ENCODE results near the gene GRIA1.

The GRIA1 gene

DNA sequence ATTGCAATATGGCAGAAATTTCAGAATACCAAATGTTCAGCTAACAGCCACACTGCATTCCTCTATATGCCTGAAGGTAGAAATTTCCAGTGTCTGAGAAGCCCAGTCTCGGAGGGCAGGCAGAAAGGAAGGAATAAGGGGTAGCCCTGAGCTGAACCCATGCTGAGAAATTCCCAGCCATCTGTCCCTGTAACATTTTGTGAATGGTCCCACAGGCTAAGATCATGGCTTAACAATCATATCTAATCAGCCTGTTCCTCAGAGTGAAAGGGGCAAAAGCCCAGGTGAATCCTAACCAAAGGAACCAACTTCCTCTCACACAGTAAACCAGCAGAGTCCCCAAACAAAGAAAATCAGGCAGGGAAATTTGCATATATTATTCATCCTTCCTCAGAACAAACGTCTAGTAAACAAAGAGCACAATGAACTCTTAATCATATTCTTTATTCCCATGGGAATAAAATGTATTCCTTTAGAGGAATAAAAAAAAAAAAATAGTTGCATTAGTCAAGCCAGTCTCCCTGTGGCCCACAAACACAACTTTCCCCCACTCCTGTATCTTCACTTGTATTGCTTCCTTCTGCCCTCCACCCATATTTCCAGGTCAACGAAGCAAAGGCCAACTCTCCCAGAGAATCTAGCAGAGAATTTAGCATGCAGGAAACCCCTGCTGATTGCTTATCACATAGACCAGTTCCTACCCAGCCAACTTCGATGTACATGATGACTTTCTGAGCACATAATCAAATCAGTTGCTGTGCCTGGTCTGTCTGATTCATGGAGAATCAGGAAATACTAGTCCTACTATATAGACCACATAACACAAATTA lies 290.6 kb downstream of the GRIA1 start:
- no peak for DNase-seq (ENCODE audit: low read depth in 2 of 2)

DNA sequence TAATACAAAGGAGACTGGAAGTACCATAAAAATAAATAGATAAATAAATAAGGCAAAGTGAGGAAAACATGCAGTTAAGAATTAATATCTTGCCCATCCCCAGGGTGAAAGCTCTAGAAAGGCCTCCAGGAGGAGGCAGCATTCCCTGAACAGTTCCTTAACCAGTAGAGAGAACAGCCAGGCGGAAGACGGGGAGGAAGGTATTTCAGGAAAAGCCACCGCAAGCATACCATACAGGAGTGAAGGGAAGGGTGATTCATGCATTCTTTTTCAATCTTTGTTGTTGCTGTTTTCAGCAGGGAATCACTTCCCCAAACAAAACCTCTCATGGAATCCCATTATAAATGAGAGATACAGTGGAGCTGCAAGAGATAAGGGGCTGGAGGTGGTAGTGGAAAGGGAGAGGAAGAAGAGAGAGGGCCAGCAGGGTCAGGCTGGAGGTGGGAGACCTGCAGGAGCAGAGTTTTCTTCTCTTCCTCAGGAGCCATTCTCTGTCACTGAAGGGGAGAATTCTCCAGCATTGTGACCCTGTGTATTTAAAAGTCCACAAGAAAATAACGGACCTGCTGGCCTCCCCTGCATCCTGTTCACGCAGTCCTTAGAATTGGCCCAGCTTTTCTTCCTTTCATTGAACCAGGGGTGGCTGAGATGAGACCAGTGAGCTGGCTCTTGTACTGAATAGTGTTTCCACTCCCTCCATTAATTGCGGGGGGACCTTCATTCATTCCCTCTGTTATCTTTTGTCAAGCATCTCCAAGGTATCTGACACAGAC lies 292.3 kb downstream of the GRIA1 start:
- no peak for DNase-seq (ENCODE audit: low read depth in 2 of 2)

DNA sequence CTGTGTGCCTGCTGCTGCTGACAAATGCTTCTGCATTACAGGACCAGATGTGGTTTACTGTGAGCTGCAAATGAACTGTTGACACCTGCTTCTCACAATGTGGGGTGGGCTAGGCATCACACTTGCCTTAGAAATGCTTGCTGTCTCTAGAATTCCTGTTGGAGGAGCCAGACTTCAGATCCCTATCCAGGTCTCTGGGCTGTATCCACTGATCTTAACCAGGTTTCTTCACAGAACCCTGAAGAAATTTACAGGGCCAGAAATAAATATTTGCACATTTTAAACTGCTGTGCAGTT lies 292.8 kb downstream of the GRIA1 start:
- DNase-seq (ENCODE audit: low read depth in 2 of 2): no peak

DNA sequence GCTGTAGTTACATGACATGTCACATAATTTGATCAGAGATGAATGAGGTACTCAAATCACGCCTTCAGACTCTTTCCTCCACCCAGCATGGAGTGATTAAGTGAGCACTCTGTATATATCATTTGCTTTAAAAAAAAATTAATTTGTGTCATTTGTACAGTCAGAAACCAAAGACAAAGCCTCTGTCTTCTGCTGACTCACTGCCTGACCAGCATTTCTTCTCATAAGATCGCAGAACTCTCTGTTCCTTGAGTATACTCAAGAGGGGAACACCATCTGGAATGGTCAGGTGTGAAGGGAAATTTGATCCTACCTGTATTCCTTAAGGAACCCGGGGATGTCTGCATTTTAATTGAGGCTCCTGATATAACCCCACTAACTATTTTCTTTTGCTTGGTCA lies 293.8 kb downstream of the GRIA1 start:
- no peak for DNase-seq (ENCODE audit: low read depth in 2 of 2)

DNA sequence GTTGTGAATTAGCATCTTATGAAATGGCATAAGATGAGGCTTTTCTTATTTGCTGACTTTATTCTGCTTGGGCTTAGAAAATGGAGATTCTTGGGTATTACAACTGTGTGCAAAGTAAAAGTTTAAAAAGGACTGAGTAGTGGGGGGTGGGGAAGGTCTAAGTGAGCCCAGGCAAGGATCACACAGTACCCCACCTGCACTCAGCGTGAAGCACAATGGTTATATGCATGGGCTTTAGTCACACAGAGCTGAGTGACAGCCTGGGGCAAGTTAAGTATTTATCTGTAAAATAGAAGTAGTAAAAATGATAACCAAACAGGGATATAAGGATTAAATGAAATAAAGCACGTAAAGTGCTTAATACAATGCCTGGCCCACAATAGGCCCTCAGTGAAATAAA lies 300.9 kb downstream of the GRIA1 start:
- no peak for DNase-seq (ENCODE audit: low read depth in 2 of 2)

DNA sequence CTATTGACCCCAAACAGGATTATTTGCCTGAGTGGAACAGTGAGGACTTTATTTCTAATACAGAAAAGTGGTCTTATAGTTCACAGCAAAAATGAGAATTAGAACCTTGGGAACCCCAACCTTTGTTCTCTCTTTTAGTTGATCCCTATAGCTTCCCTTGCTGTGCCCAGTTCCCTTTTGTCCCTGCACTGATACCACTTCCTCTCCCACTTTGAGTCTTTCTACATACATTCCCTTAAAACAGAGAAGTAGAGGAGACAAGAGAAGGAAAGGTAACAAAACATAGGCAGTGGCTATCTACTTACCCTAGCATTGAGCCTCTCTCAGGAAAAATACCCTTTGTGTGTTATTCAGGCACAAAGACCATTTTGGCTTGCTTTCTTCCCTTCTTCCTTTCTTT lies 301.8 kb downstream of the GRIA1 start:
- no peak for DNase-seq (ENCODE audit: low read depth in 2 of 2)

DNA sequence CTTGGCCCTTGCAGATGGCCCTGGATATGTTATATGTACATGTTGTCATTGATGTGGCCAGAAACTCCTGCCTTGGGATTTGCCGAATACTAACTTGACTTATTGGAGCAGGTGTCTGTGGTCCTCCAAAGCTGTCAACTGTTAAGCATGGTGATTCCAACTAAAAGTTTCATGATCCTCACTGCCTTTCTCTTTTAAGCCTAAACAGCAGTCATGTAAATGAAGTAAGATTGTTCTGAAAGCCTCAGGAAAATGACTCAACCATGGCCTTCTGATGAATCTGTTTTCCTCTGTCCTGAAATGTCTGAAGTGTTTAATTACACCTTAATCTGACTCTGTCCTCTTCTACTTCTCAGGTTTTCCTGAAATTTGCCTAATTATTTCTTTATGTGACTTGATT lies 303.2 kb downstream of the GRIA1 start:
- no peak for DNase-seq (ENCODE audit: low read depth in 2 of 2)

DNA sequence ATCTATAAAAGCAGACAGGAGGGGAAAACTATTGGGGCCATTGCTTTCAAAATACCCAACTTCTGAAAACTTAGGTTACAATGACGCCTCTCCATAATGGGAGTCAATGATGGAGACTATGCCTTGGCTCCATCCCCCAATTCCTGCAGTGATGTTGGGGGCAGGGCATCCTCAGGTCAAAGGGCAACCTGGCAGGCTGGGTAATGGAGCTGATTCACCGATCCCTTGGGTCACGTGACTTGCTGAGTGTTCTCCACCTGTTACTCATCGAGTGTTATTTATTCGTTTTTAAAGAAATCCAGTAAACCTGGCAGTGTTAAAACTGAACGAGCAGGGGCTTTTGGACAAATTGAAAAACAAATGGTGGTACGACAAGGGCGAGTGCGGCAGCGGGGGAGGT lies 303.9 kb downstream of the GRIA1 start:
- DNase-seq (ENCODE audit: low read depth in 2 of 2): no peak

DNA sequence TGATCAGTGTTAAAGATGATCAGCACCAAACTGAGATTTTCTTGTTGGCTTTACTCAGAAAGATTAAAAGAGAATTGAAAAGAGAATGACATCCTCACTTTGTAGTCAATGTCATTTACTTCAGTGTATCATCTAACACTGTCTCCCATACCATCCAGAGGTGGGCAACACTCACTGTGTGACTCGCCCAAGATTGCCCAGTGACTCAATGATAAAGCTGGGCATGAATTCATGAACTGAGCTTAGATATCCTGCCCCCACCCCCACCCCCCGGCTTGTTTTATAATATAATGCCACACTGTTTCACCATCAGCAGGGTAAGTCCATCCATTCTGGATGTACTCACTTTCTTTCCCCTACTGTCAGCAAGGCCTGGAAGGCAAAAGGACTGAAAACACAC lies 306.1 kb downstream of the GRIA1 start:
- no peak for DNase-seq (ENCODE audit: low read depth in 2 of 2)

DNA sequence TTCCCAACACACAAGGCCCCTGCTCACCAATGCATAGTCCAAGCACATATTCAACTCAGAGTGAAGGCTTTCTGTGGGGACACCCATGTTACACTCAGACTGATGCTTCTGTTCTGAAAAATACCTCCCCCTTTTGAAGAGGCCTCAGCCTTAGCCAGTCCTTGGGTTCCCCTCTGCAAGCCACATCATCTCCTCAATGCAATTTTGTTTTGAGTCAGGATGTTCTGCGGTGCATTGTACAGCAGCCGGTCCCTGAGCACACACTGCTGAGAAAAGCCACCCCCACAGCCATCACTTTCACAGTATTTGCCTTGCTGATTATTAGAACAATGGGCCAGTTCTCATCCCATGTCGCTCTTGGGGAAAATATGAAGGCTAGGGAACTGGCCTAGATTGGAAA lies 307.0 kb downstream of the GRIA1 start:
- no peak for DNase-seq (ENCODE audit: low read depth in 2 of 2)

DNA sequence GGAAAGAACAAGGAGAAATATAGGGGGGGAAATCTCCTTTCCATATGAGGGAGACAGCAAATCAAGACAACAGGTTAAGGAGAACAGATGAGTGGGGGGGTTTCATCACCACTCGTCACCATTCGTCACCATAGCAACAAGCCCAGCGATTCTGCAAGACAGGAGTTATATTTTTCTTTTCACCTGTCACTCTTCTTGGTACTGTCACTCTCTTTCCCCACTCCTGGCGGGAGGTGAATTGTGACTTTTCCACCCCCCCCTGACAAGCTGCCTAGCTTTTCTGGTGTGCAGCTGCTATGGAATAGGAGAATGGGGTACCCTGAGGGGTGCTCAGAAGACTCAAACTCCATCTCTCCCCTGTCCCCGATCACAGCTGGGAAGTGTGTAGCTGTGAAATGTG lies 308.4 kb downstream of the GRIA1 start:
- DNase-seq (ENCODE audit: low read depth in 2 of 2): no peak

DNA sequence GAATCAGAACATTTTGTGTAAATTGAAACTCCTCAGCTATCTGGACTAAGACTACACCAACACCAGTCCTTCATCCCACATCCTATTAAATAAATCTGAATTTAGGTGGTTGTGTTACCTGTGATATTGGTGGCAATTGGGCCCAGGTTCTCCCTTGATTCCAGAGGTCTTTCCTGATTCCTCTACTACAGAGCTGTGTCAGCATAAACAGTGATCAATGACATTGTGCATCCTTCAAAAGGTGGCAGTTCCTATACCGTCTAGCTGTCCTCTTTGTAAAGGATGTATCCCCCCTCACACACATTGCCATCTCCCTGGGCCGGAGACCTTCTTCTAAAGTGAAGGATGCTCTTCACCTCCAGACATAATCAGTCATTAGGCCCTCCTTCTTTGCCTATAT lies 309.0 kb downstream of the GRIA1 start:
- DNase-seq (ENCODE audit: low read depth in 2 of 2): no peak

DNA sequence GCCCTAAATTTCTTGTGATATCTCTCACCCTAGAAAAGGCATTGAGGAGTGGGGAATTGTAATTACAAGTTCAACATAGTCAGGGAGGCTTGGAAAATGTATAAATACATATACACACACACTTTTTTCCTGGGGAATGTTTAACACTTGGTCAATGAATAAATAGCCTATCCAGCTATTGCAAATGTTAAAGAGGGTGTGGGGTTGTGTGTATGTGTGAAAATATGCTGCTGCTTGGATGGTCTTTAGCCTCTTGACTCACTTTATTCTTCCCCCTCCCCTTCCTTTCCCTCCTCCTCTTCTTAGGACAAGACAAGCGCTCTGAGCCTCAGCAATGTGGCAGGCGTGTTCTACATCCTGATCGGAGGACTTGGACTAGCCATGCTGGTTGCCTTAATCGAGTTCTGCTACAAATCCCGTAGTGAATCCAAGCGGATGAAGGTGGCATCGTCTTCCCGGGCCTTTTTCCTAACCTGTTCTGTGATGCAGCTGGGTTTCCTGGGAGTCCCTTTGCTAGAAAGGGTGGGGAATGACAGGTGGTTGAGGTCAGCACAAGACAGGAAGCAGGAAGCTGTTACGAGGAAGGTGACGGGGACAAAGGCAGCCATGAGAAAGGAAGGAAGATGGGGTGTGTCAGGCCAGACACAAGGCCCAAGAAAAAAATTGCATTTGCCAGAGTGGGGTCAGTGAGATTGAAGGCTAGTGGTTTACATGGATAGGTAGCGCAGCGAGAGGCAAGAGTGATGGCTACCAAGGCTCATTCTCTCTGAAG lies 311.8 kb downstream of the GRIA1 start:
- no peak for DNase-seq (ENCODE audit: low read depth in 2 of 2)

DNA sequence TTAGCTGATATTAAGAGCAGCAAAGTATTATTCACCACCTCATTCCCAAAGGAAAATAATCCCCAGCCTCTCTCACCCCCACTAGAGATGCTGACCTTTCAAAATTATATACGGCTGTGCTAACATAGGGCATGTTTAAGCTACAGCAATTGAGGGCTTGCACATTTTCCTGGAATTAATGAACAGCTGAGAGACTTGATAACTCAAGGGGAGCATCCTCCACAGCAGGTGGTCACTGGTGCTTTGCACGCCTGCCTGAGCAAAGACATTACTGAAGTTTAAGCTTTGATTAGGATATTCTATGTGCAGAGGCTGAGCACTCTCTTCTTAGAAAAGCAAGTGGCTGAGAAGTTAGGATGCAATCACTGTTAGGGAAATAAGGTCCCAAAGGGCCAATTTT lies 317.3 kb downstream of the GRIA1 start:
- no peak for DNase-seq (ENCODE audit: low read depth in 2 of 2)

DNA sequence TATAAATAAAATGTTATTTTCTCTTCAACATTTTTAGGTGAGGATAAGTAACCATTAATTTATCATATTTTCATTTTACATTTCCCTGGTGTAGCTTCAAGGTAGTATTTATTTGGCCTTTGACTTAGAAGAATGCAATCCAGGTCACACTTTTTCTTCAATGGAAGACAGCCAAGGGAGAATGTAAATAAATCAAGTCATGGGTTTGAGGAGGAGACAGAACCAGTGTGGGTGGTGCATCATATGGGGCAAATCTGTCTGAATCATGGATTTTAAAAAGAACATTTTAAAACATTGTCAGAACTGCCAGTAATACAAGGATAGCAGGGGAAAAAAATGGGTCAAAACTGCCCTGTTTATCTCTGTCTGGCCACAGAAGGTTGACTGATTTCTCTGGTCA lies 318.7 kb downstream of the GRIA1 start:
- no peak for DNase-seq (ENCODE audit: low read depth in 2 of 2)

DNA sequence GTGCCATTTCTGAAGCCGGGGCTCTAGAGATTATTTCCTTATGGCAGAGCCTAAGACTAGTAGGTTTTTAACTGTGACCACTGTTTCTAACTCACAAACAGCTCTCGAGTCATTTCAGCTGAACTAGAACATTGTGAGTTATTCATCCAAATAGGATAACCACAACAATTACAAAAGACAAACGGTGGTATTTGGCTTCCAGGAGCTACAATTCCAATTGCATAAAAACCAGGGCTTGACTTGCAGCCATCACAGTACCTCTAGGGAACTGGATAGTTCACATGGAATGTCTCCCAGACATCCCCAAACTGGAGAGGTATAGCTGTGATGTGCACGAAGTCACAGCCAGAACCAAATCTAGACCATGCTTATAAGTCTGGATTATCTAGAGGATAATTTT lies 323.4 kb downstream of the GRIA1 start:
- DNase-seq (ENCODE audit: low read depth in 2 of 2): no peak

DNA sequence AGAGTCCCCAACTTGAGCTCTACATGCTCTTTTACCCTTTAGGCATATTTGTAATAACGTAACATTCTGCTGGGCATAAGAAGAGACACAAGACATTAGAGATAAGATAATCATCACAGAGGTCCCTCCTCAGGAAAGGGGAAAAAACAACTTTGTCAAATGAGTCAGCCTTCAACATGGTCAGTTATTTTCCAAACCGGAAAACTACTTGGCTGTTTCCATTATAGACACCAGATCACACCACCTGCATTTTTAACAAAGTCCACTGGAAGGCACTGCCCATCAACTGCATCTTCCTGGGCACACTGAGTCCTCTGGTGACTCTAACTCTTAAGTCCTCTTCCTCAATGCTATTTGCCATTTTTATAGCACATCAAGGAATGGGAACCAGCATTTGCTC lies 326.4 kb downstream of the GRIA1 start:
- DNase-seq (ENCODE audit: low read depth in 2 of 2): no peak

DNA sequence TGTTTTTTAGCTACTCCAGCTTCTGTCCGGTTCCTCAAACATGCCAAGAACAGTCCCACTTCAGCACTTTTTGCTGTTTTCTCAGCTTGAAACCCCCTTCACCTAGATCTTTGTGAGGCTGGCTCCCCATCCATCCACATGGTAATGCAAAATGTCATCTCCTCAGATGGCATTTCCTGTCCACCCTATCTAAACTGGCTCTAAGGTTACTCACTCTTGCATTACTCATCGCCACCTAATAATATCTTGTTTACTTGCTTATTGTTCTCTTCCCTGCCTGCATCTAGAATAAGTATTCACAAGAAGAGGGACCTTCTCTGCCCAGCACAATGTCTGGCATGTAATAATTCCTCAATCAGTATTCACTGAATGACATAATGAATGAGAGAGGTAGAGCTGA lies 328.2 kb downstream of the GRIA1 start:
- no peak for DNase-seq (ENCODE audit: low read depth in 2 of 2)

DNA sequence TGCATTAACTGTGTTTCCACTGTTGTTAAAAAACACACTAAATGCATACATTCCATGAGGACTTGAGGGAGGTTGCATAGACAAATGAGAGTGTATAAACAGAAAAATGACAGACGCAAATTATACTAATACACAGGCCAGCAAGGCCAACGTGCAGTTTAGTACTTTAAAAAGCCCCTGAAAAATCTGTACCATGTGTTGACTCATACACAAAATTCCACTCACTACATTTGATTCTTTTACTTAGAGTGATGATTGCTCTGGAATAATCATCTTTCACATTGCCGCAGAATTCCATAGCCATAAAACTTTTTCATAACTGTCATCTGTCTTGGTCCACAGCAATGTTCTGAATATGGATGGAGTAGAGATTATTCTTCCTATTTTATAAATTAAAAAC lies 332.6 kb downstream of the GRIA1 start:
- DNase-seq (ENCODE audit: low read depth in 2 of 2): no peak

DNA sequence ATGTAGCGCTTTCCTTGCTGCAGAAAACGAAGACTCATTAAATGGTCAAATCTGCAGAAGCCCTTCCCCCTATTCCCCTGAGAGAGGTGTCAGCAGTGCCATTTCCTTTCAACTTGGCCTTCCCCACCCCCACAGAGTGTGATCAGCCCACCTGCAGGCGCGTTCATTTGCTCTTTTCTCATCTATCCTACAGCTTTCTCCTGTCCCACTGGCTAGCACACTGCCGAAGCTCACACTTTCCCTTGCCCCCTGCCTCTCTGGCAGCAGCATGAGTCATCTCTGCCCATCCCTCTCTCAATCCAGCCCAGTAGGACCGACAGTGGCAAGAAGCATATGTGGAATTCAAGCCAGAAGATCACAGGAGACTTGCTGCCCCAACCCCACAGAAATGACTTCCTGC lies 334.4 kb downstream of the GRIA1 start:
- no peak for DNase-seq (ENCODE audit: low read depth in 2 of 2)

DNA sequence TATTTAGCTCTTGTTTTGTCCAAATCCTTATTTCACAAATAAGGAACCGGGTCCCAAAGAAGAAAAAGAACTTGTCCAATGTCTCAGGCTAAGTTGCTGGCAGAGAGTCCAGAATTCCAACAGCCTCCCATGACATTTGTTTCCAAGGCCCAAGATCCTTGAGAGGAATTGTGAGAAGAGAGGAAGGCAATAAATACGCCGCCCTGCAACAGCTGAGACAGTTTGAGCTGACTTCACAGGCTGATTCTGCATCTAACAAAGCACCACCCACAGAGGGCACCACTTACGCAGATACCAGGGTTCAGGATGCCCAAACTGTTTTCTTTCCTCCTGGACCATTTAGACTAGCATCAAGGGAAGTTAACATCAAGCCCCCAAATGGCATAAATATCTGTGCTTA lies 336.9 kb downstream of the GRIA1 start:
- DNase-seq (ENCODE audit: low read depth in 2 of 2): no peak

DNA sequence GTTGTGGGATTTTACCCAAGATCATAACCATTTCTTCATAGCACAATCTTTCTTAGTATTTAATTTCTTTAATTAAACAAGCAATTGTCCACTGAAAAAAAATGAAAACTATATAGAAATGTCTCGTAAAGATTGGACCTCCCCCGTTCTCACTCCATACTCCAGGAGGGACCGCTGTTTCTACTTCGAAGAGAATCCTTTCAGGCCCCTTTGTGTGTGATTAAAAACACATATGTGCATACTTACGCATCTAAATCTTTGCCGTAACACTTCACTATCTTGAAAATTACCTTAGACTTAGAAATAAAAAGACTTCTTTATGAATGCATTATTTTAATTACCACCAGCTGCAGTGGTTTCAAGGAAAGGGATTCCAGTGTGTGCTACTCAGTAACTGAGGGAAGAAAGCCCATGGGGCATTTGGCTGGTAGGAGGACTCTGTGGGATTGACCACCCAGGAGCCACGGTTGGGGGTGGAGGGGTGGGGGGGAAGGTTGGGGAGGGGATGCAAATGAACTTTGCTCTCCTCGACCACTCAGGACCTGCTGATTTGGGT lies 339.1 kb downstream of the GRIA1 start:
- DNase-seq (ENCODE audit: low read depth in 2 of 2): no peak

DNA sequence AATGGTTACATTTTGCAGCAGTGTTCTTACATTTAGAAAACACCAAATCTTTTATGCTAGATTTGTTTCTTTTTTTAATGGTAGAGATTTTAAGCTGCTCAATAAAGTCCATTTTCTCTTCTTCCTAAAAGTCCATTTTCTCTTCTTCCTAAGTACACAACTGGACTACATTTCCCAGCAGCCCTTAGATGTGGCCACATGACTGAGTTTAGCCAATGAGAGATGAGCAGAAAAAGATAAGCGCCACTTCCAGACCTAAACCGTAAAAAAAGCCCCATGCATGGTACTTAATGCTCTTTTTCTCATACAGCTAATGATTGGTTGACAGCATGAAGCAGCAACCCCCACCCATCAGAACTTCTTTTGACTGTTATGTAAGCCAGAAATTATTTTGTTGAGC lies 341.5 kb downstream of the GRIA1 start:
- no peak for DNase-seq (ENCODE audit: low read depth in 2 of 2)

Data from stimulated activated CD4-positive, alpha-beta T cell treated with anti-CD3 and anti-CD28 coated beads, Interleukin-4, amount 100 ng/mL, for 48 hours (primary cell).